ENCODE data around the gene RTP3. TPM values are rescaled to one million over a fixed set of nuclear protein-coding genes. Genes with fewer than 3 reads are reported as not detected.

RTP3 gene
- total and polyA plus RNA-seq, 2 of the 4 experiments (the other 2 are of a cell fraction), result 0.18 to 0.26 TPM

- TF ChIP-seq BHLHE40 (IDR thresholded peaks at IDR 0.05; ENCODE audit: low read depth, low read length), result no peak
- no peak for TF ChIP-seq CHD1 (IDR thresholded peaks at IDR 0.05; ENCODE audit: low read depth, low read length)
- no peak for TF ChIP-seq RAD21 (IDR thresholded peaks at IDR 0.05; ENCODE audit: low read length)
- no peak for TF ChIP-seq MAZ (IDR thresholded peaks at IDR 0.05; ENCODE audit: borderline replicate concordance, low read depth, low read length)
- TF ChIP-seq FOS (IDR thresholded peaks at IDR 0.05; ENCODE audit: low read depth, low read length), result no peak
- no peak for TF ChIP-seq RFX5 (IDR thresholded peaks at IDR 0.05; ENCODE audit: low read depth, low read length)
- TF ChIP-seq RCOR1 (IDR thresholded peaks at IDR 0.05; ENCODE audit: insufficient replicate concordance, low read length), result no peak
- no peak for TF ChIP-seq CEBPB (IDR thresholded peaks at IDR 0.05; ENCODE audit: low read depth, low read length)
These were observed 12.0 kb upstream of the RTP3 start (continued) for GRCh38 chr3:46485779-46486175.

All from IMR-90 (cell line).